Natural killer cell treated with Interleukin-12 subunit alpha and Interleukin-12 subunit beta and Interleukin-15 and Interleukin-18, amount 100 ng/mL, for 72 hours (primary cell): ENCODE results near the gene ADAM29. TPM values are rescaled to one million over a fixed set of nuclear protein-coding genes. Genes with fewer than 3 reads are reported as not detected.
"Not testable (repeated sequence)": the region's sequence is repeated elsewhere in the genome, so short reads cannot be mapped to it uniquely, and the experiment has no call there.

Source experiments
- ATAC-seq, 2 donors: fragments of 150-1000 bp; cut with Tn5 transposase in 1 of 2; sonication (Bioruptor Pico), chemical (Tn5 transposase) in 1 of 2; 2 replicates each; pipeline ENCODE4 v1.10.0; 2021
- DNase-seq: peaks from one replicate; pipeline ENCODE4 v3.0.0; 2022; ENCODE audit warnings: low spot score
- H3K27ac Mint-ChIP-seq, 2 donors: 1 replicate in 1 of 2; 2 replicates in 1 of 2; pipeline ENCODE4 v1.8.0; 2022; ENCODE audit warnings: mixed read lengths in 2 of 2, mild to moderate bottlenecking in 1 of 2, moderate library complexity in 1 of 2
- H3K27me3 Mint-ChIP-seq, 2 donors: 1 replicate in 1 of 2; 2 replicates in 1 of 2; pipeline ENCODE4 v1.8.0; 2022; ENCODE audit warnings: mixed read lengths in 2 of 2
- H3K36me3 Mint-ChIP-seq: one replicate; pipeline ENCODE4 v1.8.0; 2022; ENCODE audit warnings: mixed read lengths
- H3K4me1 Mint-ChIP-seq, 2 donors: 1 replicate in 1 of 2; 2 replicates in 1 of 2; pipeline ENCODE4 v1.8.0; 2022; ENCODE audit warnings: low read depth in 2 of 2, mixed read lengths in 2 of 2, mild to moderate bottlenecking in 1 of 2
- H3K4me3 Mint-ChIP-seq: one replicate; pipeline ENCODE4 v1.8.0; 2022; ENCODE audit warnings: mixed read lengths
- H3K9me3 Mint-ChIP-seq: 2 replicates; pipeline ENCODE4 v1.8.0; 2022; ENCODE audit warnings: mixed read lengths
- total RNA-seq, 2 donors: library from RNA; stranded (reverse); gene quantifications; one replicate each; pipeline ENCODE4 v1.2.3, GENCODE V29; 2022

ADAM29 gene
- not detected for total RNA-seq

DNA sequence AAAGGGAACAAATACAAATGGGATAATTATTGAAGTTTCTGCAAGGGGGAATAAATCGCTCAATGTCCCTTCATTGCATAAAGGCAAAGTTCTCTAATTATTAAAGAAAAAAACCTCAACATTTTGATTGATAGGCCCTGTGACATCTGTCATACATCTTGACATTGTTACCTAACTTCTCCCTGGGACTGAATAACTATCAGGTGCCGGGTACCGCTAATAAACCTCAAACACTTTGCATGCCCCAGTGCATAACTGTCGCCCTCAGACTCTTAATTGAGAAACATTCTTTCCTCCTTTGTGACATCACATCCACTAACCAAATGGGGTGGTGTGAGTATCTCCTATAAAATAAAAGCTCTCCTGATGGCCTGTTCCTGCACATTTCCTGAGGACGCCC lies at the start of gene ADAM29:
Gene ADAM29, plus strand, starts transcription at position 301 of the 400 bp plus-strand sequence. CDS start 57,168 bp downstream, outside the sequence.
- Mint-ChIP-seq H3K9me3 (peaks cover 8% of the 10 kb centered on the region), H3K4me1 (no peaks in the 10 kb centered on the region), H3K4me3 (no peak within 1 kb of the TSS), H3K27me3 (no peaks in the 10 kb centered on the region), H3K27ac (no peak within 1 kb of the TSS), H3K36me3 (no peaks in the 10 kb centered on the region)
- ATAC-seq (no peak), DNase-seq (no peak)

DNA sequence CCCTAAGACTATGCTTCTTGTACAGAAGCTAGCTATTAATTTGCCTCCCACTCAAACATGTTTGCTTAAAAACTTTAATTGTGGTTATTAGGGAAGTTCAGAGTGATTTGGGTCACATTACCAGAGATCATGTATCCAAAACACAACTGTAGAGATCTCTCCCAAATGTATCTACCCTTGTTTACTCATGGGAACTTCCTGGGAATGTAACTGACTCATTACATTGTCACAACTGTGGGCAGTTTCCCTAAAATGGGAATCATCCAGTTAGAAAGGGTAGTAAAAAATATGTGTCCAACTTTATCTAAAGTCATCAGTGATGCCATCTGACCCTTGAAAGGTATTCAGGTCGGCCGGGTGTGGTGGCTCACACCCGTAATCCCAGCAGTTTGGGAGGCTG lies 48.8 kb upstream of the ADAM29 start:
- H3K4me3 Mint-ChIP-seq, result no peak overlapping the region
- no peak overlapping the region for H3K27ac Mint-ChIP-seq
- no peaks in the 10 kb centered on the region for H3K4me1 Mint-ChIP-seq

DNA sequence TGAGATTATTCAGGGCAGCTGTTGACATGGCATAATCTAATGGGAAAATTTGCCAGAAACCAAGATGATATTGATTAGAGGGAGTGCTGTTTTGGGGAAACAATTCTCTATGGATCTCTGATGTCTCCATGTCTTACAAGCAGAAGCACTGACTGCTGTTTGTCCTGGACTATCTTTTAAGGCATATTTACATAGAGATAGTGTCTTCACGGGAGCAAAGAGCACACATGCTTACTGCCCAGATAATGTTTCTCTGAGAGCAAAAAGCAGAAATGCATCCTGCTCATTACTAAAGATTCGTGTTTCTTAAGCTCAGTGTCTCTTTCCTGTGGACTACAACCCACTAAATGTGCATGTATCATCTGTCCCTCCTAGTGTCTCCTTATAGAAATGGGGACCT lies 47.8 kb upstream of the ADAM29 start:
- no peak for DNase-seq

More for the DNA sequence above, 48.8 kb upstream of the ADAM29 start:
- DNase-seq, result no peak
- Mint-ChIP-seq H3K27me3 (no peaks in the 10 kb centered on the region), H3K36me3 (no peaks in the 10 kb centered on the region), H3K9me3 (peaks cover 14% of the 10 kb centered on the region)
- no peak for ATAC-seq

DNA sequence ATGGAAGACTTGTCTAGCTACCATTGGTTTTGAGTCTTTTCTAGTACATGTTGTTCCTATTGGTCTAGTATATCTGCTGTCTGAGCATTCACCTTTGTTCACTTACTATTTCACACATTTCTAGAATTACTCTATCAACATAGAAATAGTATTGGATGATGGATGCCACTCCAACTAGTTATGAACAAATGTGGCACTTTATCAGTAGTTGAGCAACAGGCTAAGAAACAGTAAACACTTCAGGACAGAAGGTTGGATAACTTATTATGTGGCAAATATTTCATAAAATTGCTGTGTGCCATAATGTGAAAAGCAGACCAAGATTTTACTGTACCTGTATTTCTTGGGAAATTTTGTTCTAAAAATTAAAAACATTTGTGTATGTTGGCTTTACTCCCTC lies 46.8 kb upstream of the ADAM29 start:
- no peak for DNase-seq
- H3K27me3 Mint-ChIP-seq, result no peaks in the 10 kb centered on the region
- peaks cover 7% of the 10 kb centered on the region for H3K9me3 Mint-ChIP-seq
- no peak for ATAC-seq
- no peaks in the 10 kb centered on the region for H3K36me3 Mint-ChIP-seq
- H3K27ac Mint-ChIP-seq, result no peak overlapping the region
- no peak overlapping the region for H3K4me3 Mint-ChIP-seq
- no peaks in the 10 kb centered on the region for H3K4me1 Mint-ChIP-seq

More for the DNA sequence above, 47.8 kb upstream of the ADAM29 start:
- Mint-ChIP-seq H3K27me3 (no peaks in the 10 kb centered on the region), H3K27ac (no peak overlapping the region), H3K4me1 (no peaks in the 10 kb centered on the region), H3K36me3 (no peaks in the 10 kb centered on the region), H3K9me3 (peaks cover 10% of the 10 kb centered on the region), H3K4me3 (no peak overlapping the region)
- no peak for ATAC-seq

DNA sequence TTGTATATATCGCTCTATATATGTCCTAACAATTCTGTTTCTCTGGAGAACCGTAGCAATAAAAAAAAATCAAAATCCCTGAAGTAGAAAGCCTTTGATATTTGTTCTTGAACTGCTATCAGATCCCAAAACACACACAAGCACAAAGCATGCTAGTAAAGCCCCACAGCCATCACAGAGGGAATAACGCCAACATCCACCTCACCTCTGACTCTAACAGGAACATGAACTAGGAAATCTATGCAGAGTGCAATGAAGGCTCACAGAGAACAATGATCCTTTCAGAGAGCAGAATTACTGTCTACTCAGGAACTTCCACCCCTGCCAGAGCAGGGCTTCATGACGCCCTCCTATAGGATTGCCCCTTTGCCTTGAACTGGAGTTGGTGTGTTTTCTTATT lies 45.0 kb upstream of the ADAM29 start:
- not testable (repeated sequence) for H3K4me1 Mint-ChIP-seq, ATAC-seq, H3K27me3 Mint-ChIP-seq, H3K27ac Mint-ChIP-seq, DNase-seq, H3K4me3 Mint-ChIP-seq, H3K36me3 Mint-ChIP-seq, H3K9me3 Mint-ChIP-seq

DNA sequence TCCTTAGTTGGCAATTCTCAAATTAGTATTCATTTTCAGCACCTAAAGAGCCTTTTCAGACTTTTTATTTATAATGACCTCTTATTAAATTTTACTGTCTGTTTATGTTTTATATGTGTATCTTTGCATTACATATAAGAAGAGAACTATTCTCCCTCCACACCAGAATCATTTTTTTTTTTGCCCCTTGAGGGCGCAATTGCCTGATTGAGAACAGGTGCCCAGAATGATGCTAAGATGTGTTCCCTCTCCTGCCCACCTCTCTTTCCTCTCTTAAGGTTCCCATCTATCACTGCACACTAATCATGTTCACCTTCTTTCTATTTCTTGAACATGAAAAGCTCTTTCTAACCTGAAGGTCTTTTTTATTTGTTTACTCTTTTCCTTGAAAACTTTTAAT lies 44.2 kb upstream of the ADAM29 start:
- no peak overlapping the region for H3K27ac Mint-ChIP-seq
- no peaks in the 10 kb centered on the region for H3K36me3 Mint-ChIP-seq
- H3K9me3 Mint-ChIP-seq, result no peaks in the 10 kb centered on the region
- no peak for ATAC-seq
- H3K4me3 Mint-ChIP-seq, result no peak overlapping the region
- no peak for DNase-seq
- no peaks in the 10 kb centered on the region for H3K27me3 Mint-ChIP-seq
- no peaks in the 10 kb centered on the region for H3K4me1 Mint-ChIP-seq

DNA sequence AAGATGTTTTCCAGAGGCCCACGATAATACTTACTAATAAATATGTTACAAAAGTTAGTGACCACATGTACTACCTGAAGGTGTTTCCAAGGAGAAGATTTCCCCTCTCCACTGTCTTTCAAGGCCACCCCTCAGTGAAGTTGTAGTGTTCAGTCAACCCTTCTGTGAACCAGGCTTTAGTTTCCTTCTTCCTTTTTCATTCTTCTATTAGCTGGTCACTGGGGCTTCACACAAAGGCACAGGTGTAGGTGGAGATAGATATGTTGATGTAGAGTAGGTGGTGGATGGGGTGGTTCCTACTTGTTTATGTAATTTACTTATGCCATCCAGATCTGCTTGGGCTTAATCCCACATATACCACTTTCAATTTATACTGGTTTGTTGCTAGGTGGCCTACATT lies 43.3 kb upstream of the ADAM29 start:
- H3K4me1 Mint-ChIP-seq, result no peaks in the 10 kb centered on the region
- no peaks in the 10 kb centered on the region for H3K9me3 Mint-ChIP-seq
- no peaks in the 10 kb centered on the region for H3K36me3 Mint-ChIP-seq
- no peaks in the 10 kb centered on the region for H3K27me3 Mint-ChIP-seq
- DNase-seq (no peak), ATAC-seq (no peak)
- no peak overlapping the region for H3K27ac Mint-ChIP-seq
- H3K4me3 Mint-ChIP-seq, result no peak overlapping the region

DNA sequence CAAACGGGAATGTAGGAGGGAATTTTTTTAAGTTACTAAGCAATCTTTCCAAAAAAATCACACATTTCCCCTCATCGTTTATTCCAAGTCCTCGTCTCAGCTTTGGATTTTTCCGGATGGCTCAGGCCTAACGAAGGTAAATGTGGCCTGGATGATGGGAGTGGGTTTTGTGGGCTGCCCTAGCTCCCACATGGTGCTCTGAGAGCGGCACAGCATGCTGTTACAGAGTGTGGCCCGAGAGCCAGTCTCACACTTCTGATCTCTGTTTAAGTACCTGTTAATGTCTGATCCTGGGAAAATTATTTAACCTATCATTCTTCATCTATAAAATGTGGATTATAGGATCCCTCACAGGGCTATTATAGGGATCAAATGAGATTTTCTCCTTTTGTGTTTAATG lies 38.2 kb upstream of the ADAM29 start:
- Mint-ChIP-seq H3K36me3 (no peaks in the 10 kb centered on the region), H3K27ac (no peak overlapping the region), H3K9me3 (no peaks in the 10 kb centered on the region), H3K4me3 (no peak overlapping the region), H3K4me1 (no peaks in the 10 kb centered on the region), H3K27me3 (no peaks in the 10 kb centered on the region)
- no peak for ATAC-seq
- DNase-seq, result no peak

DNA sequence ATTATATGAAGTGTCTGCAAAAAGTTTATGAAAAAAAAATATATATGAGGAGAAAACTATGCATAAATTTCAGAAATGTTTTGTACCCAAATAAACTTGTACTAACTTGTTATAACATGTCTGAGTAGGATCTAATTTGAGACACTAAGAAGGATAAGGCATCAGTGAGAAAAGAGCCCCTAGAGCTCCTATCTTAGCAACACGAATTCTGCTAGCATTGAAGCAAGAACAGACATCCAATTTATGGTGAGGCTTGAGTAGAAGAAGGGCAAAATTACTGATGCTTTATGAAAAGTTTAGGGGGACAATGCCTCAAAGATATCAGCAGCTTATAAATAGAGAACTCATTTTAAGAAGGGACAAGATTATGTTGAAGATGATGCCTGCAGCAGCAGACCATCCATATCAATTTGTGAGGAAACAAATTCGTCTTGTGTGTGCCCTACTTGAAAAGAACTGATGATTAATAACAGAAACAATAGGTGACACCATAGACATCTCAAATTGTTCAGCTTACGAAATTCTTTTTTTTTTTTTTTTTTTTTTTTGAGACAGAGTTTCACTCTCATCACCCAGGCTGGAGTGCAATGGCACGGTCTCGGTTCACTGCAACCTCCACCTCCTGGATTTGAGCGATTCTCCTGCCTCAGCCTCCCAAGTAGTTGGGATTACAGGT lies 35.7 kb upstream of the ADAM29 start:
- Mint-ChIP-seq H3K4me1 (no peaks in the 10 kb centered on the region), H3K9me3 (peaks cover 4% of the 10 kb centered on the region), H3K27ac (no peak overlapping the region), H3K36me3 (no peaks in the 10 kb centered on the region), H3K27me3 (no peaks in the 10 kb centered on the region), H3K4me3 (no peak overlapping the region)
- DNase-seq (no peak), ATAC-seq (no peak)

DNA sequence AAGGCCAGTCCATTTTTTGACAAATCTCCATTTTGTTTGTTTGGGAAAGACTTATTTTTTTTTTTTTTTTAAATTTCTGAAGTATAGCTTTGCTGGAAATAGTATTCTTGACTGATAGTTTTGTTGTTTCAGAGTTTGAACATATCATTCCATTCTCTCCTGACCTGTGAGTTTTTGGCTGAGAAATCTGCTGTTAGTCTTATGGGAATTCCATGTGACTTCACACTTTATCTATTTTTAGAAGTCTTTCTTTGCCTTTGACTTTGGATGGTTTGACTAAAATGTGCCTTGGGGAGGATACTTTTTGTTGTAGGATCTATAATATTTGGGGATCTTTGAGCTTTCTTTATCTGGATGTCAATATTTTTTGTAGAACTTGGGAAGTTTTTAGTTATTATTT lies 10.7 kb upstream of the ADAM29 start:
- DNase-seq, result no peak
- H3K27me3 Mint-ChIP-seq, result no peaks in the 10 kb centered on the region
- ATAC-seq, result no peak
- H3K4me1 Mint-ChIP-seq, result no peaks in the 10 kb centered on the region
- no peak overlapping the region for H3K27ac Mint-ChIP-seq
- peaks cover 4% of the 10 kb centered on the region for H3K36me3 Mint-ChIP-seq
- no peak overlapping the region for H3K4me3 Mint-ChIP-seq
- H3K9me3 Mint-ChIP-seq, result peaks cover 18% of the 10 kb centered on the region

DNA sequence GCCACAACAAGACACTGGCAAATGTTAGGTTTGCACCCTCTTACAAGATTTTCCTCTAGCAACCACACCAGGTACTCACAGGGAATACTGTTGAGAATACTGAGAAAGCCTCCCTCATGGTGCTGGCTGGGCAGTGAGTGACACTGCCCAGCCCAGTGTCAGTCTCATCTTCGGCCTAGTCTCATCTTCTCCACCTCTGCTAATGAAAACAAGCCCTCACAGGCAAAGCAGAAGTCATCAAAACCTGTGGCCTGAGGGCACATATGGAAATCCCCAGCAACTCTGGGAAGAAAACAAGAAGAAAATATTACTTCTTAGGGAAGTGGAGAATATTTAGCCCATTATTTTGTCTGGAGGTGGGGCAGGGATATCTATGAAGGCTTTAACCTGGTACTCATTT lies 7.9 kb upstream of the ADAM29 start:
- no peak overlapping the region for H3K4me3 Mint-ChIP-seq
- H3K27ac Mint-ChIP-seq, result no peak overlapping the region
- no peaks in the 10 kb centered on the region for H3K27me3 Mint-ChIP-seq
- DNase-seq (no peak), ATAC-seq (no peak)
- H3K36me3 Mint-ChIP-seq, result peaks cover 4% of the 10 kb centered on the region
- peaks cover 16% of the 10 kb centered on the region for H3K9me3 Mint-ChIP-seq
- H3K4me1 Mint-ChIP-seq, result no peaks in the 10 kb centered on the region

DNA sequence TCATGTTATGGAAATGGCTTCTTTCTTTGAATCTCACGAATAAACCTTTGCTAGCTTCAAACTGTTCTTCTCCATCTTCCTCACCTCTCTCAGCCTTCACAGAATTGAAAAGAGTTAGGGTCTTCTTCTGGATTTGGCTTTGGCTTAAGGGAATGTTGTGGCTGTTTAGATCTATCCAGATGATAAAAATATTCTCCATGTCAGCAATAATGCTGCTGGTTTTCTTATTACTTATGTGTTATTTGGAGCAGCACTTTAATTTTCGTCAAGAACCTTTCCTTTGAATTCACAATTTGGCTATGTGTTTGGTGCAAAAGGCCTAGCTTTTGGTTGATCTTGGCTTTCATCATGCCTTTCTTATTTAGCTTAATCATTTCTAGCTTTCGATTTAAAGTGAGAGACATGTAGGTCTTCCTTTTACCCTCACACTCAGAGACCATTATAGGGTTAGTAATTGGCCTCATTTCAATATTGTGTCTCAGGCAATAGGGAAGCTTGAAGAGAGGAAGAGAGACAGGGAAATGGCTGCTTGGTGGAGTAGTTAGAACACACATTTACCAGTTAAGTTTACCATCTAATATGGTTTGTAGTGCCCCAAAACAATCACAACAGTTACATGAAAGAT lies 5.1 kb upstream of the ADAM29 start:
- Mint-ChIP-seq H3K4me1 (no peaks in the 10 kb centered on the region), H3K36me3 (peaks cover 4% of the 10 kb centered on the region), H3K9me3 (peaks cover 14% of the 10 kb centered on the region), H3K4me3 (no peak overlapping the region), H3K27me3 (no peaks in the 10 kb centered on the region), H3K27ac (no peak overlapping the region)
- ATAC-seq, result no peak
- no peak for DNase-seq

DNA sequence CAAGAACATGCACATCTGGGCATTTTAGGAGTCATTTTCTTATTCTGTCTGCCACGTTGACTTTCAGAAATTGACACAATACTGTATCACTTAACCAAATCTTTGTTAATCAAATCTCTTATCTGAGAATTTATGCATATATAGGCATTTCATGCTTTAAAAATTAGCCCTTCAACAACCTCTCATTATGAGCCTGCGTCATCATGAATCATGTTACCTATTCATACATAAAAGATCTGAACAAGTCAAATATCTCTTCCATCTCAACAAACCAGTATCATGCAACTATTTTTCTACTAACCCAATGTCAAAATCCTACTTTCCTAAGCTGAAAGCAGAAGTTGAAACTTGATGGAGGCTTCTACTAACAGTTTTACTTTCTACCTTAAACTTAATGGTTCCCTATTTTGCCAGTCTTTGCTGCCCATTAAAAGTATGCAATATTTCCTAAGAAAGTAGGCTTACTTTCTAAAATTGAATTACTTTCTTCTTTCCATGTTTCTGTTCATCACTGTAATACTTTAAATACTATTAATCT lies 1.8 kb downstream of the ADAM29 start:
- Mint-ChIP-seq H3K9me3 (peaks cover 2% of the 10 kb centered on the region), H3K36me3 (no peaks in the 10 kb centered on the region)
- no peak for ATAC-seq

DNA sequence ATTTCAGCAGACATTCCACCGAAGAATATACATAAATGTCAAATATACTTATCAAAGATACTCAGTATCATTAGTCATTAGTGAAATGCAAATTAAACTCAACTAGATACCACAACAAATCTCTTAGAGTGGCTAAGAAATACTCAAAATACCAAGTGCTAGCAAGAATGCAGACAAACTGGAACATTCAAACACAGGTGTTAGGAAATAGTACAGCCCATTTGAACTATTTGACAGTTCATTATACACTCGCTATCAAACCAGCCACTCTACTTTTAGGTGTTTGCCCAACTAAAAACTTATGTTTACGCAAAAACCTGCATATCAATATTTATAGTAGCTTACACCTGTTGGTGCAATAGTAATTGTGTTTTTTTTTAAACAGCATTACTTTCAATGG lies 8.8 kb downstream of the ADAM29 start:
- DNase-seq (no peak), ATAC-seq (no peak)
- Mint-ChIP-seq H3K27ac (no peak overlapping the region), H3K27me3 (no peaks in the 10 kb centered on the region), H3K36me3 (no peaks in the 10 kb centered on the region), H3K4me1 (no peaks in the 10 kb centered on the region), H3K9me3 (peaks cover 4% of the 10 kb centered on the region), H3K4me3 (no peak overlapping the region)

More for the DNA sequence above, 1.8 kb downstream of the ADAM29 start:
- Mint-ChIP-seq H3K27ac (no peak overlapping the region), H3K4me1 (no peaks in the 10 kb centered on the region), H3K27me3 (no peaks in the 10 kb centered on the region), H3K4me3 (no peak overlapping the region)
- no peak for DNase-seq
